Glutamatergic neuron (in vitro differentiated cells): ENCODE measurements around the gene LYRM4. TPM values are rescaled to one million over a fixed set of nuclear protein-coding genes. Genes with fewer than 3 reads are reported as not detected.

Experiments
- DNase-seq: peaks from one replicate; pipeline ENCODE4 v3.0.0; 2022
- H3K27ac Mint-ChIP-seq: one replicate; pipeline ENCODE4 v1.8.0; 2020; ENCODE audit warnings: mild to moderate bottlenecking, mixed read lengths, inconsistent platforms; ENCODE audit not compliant: unreplicated experiment
- H3K27me3 Mint-ChIP-seq: one replicate; pipeline ENCODE4 v1.8.0; 2020; ENCODE audit warnings: mild to moderate bottlenecking, moderate library complexity, mixed read lengths, inconsistent platforms; ENCODE audit not compliant: unreplicated experiment
- H3K36me3 Mint-ChIP-seq: one replicate; pipeline ENCODE4 v1.8.0; 2020; ENCODE audit warnings: mild to moderate bottlenecking, mixed read lengths, inconsistent platforms; ENCODE audit not compliant: unreplicated experiment
- H3K4me1 Mint-ChIP-seq: one replicate; pipeline ENCODE4 v1.8.0; 2020; ENCODE audit warnings: mild to moderate bottlenecking, low read depth, mixed read lengths, inconsistent platforms; ENCODE audit not compliant: unreplicated experiment
- H3K4me3 Mint-ChIP-seq: one replicate; pipeline ENCODE4 v1.8.0; 2020; ENCODE audit warnings: mild to moderate bottlenecking, mixed read lengths, inconsistent platforms; ENCODE audit not compliant: unreplicated experiment
- H3K9me3 Mint-ChIP-seq: one replicate; pipeline ENCODE4 v1.8.0; 2020; ENCODE audit warnings: mild to moderate bottlenecking, moderate library complexity, mixed read lengths, inconsistent platforms; ENCODE audit not compliant: unreplicated experiment
- CTCF ChIP-seq: fragments of 200-600 bp; sonication (generic); IDR thresholded peaks from one replicate; pipeline ENCODE4 v1.5.0; 2021; ENCODE audit not compliant: partially characterized antibody, unreplicated experiment
- total RNA-seq: library from RNA; stranded (reverse); fragmentation: NEBNext Ultra II Directional; extraction: Animal tissue kit (Norgen Biotek cat#: 25700); gene quantifications from one replicate; pipeline ENCODE4 v1.2.1, GENCODE V29; 2021; ENCODE audit not compliant: unreplicated experiment

LYRM4 gene
- total RNA-seq, 1 donor from 2014 or later: 29.5 TPM

GRCh38 chr6:5112066-5112799, 148.5 kb downstream of the LYRM4 start:
- H3K4me3 Mint-ChIP-seq: no peak overlapping the region
- no peaks in the 10 kb centered on the region for H3K9me3 Mint-ChIP-seq
- DNase-seq: no peak
- no peaks in the 10 kb centered on the region for H3K4me1 Mint-ChIP-seq
- no peak for TF ChIP-seq CTCF
- peaks cover 2% of the 10 kb centered on the region for H3K27me3 Mint-ChIP-seq
- H3K27ac Mint-ChIP-seq: no peak overlapping the region
- peaks cover 6% of the 10 kb centered on the region for H3K36me3 Mint-ChIP-seq

DNA sequence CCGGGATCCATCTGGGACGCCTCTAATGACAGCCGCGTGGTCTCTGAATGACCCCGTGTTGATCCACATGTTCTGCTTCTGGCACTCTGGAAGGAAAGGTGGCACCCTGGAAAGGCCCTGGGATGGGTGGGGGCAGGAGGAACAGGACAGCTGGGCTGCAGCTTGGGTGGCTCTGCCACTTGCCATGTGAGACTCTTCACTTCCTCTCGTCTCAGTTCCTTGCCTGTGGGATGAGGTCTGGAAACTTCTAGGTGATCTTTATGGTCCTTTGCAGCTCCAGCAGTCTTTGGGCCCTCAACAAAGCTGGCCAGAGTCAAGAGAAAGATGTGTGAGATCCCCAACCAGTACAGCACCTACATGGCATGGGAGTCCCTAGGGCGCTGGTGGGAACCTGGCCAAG, 149.1 kb downstream of the LYRM4 start:
- Mint-ChIP-seq H3K27ac (no peak overlapping the region), H3K27me3 (peaks cover 2% of the 10 kb centered on the region), H3K4me1 (no peaks in the 10 kb centered on the region), H3K4me3 (no peak overlapping the region), H3K36me3 (peaks cover 6% of the 10 kb centered on the region), H3K9me3 (no peaks in the 10 kb centered on the region)
- no peak for DNase-seq
- no peak for TF ChIP-seq CTCF

- no peak for TF ChIP-seq CTCF
- no peaks in the 10 kb centered on the region for H3K4me1 Mint-ChIP-seq
- no peak overlapping the region for H3K4me3 Mint-ChIP-seq
- no peak for DNase-seq
- H3K27ac Mint-ChIP-seq: no peak overlapping the region
- H3K36me3 Mint-ChIP-seq: peaks cover 6% of the 10 kb centered on the region
- H3K27me3 Mint-ChIP-seq: peaks cover 2% of the 10 kb centered on the region
- peaks cover under 1% of the 10 kb centered on the region for H3K9me3 Mint-ChIP-seq
Measured at GRCh38 chr6:5110246-5110645, 150.5 kb downstream of the LYRM4 start.

GRCh38 chr6:5109436-5109835, 151.3 kb downstream of the LYRM4 start:
- H3K9me3 Mint-ChIP-seq: peaks cover 2% of the 10 kb centered on the region
- no peak overlapping the region for H3K27ac Mint-ChIP-seq
- H3K4me3 Mint-ChIP-seq: no peak overlapping the region
- H3K36me3 Mint-ChIP-seq: peaks cover 6% of the 10 kb centered on the region
- no peak for DNase-seq
- peaks cover 2% of the 10 kb centered on the region for H3K27me3 Mint-ChIP-seq
- TF ChIP-seq CTCF: no peak
- H3K4me1 Mint-ChIP-seq: no peaks in the 10 kb centered on the region

- no peaks in the 10 kb centered on the region for H3K4me1 Mint-ChIP-seq
- H3K27ac Mint-ChIP-seq: no peak overlapping the region
- no peak overlapping the region for H3K4me3 Mint-ChIP-seq
- no peak for TF ChIP-seq CTCF
- H3K36me3 Mint-ChIP-seq: peaks cover 6% of the 10 kb centered on the region
- peaks cover 2% of the 10 kb centered on the region for H3K9me3 Mint-ChIP-seq
- no peak for DNase-seq
- H3K27me3 Mint-ChIP-seq: peaks cover 2% of the 10 kb centered on the region
Measured at GRCh38 chr6:5108536-5109150, 152.1 kb downstream of the LYRM4 start.
